ENCODE data around the gene ASCC1.
"Not testable (repeated sequence)": the region's sequence is repeated elsewhere in the genome, so short reads cannot be mapped to it uniquely, and the experiment has no call there.

Gene ASCC1

DNA sequence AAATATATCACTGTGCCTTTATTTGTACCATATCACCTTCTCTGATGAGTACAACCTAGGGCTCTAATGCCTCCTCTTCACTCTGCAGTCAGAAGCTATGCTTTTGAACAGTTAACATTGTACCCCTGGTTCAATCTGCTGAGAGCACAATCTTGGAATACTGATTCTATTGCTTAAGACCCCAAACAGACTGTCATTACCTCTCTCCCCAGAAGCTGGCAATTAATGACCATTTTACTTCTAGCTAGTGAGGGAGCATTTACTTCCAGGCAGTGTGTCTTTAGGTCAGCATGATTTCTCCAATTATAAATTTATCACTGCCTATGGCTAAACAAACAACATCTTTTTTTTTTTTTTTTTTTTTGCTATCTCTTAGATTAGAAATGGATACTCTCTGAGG lies 91.7 kb downstream of the ASCC1 start:
- H3K4me3 Mint-ChIP-seq, result no peak overlapping the region
- H3K9me3 Mint-ChIP-seq, result no peaks in the 10 kb centered on the region
- H3K4me1 Mint-ChIP-seq, result peaks cover 27% of the 10 kb centered on the region
- no peak overlapping the region for H3K27ac Mint-ChIP-seq
- no peaks in the 10 kb centered on the region for H3K27me3 Mint-ChIP-seq
- peaks cover 25% of the 10 kb centered on the region for H3K36me3 Mint-ChIP-seq (ENCODE audit: low read depth)
- DNase-seq (no peak), ATAC-seq (no peak)

DNA sequence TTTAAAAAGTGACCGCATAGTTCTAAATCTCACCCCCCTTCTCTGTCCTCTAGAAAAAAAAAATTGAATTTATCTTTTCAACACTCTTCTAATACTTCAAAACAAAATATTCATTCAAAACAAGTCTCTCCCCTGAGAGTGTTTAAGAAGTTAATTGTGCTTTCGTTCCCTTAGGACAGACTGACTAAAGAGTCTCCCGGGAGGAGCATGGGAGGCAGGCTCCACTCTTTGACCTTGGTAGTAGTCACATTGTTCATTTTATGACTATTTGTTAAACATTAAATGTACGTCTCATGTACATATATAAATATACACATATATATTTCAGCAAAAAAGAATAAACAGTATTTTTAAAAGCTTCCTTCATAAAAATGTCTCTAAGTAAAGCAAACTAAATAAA lies 92.5 kb downstream of the ASCC1 start:
- Mint-ChIP-seq H3K4me3 (no peak overlapping the region), H3K27ac (no peak overlapping the region), H3K9me3 (no peaks in the 10 kb centered on the region), H3K36me3 (ENCODE audit: low read depth) (peaks cover 28% of the 10 kb centered on the region), H3K4me1 (peaks cover 27% of the 10 kb centered on the region), H3K27me3 (no peaks in the 10 kb centered on the region)
- DNase-seq (no peak), ATAC-seq (no peak)

DNA sequence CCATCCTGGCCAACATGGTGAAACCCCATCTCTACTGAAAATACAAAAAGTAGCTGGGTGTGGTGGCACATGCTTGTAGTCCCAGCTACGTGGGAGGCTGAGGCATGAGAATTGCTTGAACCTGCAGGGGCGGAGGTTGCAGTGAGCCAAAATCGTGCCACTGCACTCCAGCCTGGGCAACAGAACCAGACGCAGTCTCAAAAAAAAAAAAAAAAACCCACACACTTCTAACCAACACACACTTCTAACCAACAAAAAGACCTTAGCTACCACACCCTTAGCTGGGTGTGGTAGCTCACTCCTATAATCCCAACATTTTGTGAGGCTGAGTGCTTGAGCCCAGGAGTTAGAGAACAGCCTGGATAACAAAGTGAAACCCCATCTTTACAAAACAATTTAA lies 93.9 kb downstream of the ASCC1 start:
- H3K9me3 Mint-ChIP-seq, result peaks cover 3% of the 10 kb centered on the region
- H3K4me1 Mint-ChIP-seq, result peaks cover 27% of the 10 kb centered on the region
- H3K27ac Mint-ChIP-seq, result peak overlapping the region; percentile 33
- H3K4me3 Mint-ChIP-seq, result no peak overlapping the region
- H3K36me3 Mint-ChIP-seq (ENCODE audit: low read depth), result peaks cover 28% of the 10 kb centered on the region
- ATAC-seq (no peak), DNase-seq (no peak)
- H3K27me3 Mint-ChIP-seq, result no peaks in the 10 kb centered on the region

DNA sequence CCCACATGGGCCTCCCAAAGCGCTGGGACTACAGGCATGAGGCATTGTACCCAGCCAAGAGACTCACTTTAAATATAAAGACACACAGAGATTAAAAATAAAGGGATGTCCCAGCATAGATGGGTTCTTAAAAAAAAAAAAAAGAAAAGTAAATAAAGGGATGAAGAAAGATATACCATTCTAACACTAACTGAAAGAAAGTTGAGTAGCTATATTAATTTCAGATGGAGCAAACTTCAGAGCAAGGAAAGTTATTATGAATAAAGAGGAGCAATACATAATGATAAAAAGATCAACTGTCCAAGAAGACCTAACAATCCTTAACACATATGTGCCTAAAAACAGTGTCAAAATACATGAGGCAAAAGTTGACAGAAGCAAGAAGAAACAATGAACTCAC lies 94.7 kb downstream of the ASCC1 start:
- H3K9me3 Mint-ChIP-seq, result peaks cover 7% of the 10 kb centered on the region
- H3K4me1 Mint-ChIP-seq, result peaks cover 22% of the 10 kb centered on the region
- H3K4me3 Mint-ChIP-seq, result no peak overlapping the region
- DNase-seq (no peak), ATAC-seq (no peak)
- peak overlapping the region; percentile 2 for H3K27ac Mint-ChIP-seq
- peaks cover 29% of the 10 kb centered on the region for H3K36me3 Mint-ChIP-seq (ENCODE audit: low read depth)
- no peaks in the 10 kb centered on the region for H3K27me3 Mint-ChIP-seq

DNA sequence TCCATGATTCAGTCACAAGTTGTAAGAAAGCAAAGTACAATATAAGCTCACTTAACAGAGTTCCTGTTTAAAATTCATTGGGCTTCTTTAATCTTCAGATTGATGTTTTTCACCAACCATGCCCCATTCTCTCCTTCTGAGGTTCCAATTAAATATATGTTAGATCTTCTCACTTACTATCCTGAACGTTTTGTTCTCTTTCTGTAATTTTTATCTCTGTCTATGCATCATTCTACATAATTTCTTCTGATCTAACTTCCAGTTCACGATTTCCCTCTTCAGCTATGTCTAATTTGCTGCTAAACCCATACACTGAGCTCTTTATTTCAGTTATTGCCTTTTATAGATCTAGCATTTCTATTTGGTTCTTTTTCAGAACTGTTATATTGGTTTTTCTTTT lies 99.7 kb downstream of the ASCC1 start:
- ATAC-seq (no peak), DNase-seq (no peak)
- no peaks in the 10 kb centered on the region for H3K27me3 Mint-ChIP-seq
- no peak overlapping the region for H3K27ac Mint-ChIP-seq
- H3K4me1 Mint-ChIP-seq, result peaks cover 6% of the 10 kb centered on the region
- peaks cover 46% of the 10 kb centered on the region for H3K36me3 Mint-ChIP-seq (ENCODE audit: low read depth)
- H3K4me3 Mint-ChIP-seq, result no peak overlapping the region
- H3K9me3 Mint-ChIP-seq, result peaks cover 10% of the 10 kb centered on the region

DNA sequence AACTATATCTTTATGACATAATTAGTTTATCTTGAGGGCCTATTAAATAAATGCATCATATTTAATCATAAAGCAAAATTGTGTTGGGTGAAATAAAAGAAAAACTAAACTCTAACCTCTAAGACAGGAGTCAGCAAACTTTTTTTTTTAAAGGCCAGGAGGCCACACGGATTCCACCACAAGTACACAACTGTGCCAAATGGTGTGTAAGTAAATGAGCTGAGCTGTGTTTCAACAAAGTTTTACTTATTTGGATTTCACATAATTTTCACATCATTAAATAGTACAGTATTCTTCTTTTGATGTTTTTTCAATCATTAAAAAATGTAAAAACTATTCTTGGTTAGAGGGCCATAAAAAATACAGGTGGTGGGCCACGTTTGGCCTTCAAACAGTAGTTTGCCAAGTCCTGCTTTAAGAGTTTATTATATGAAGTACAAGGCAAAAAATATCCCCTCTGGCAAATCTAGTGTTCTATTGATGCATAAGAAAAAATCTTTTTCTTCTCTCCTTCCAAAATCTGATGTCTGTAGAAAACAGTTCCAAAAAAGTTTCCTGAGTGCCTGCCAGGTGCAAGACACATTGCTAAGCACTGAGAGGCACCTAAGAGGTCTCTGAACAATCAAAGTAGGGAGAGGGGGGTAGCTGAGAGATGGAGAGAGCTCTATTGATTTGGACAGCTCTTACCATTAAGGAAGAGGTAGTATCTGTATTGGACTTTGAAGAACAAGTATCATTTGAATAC lies 101.2 kb downstream of the ASCC1 start:
- Mint-ChIP-seq H3K4me3 (no peak overlapping the region), H3K9me3 (peaks cover 10% of the 10 kb centered on the region), H3K27ac (no peak overlapping the region), H3K4me1 (peaks cover 11% of the 10 kb centered on the region), H3K27me3 (no peaks in the 10 kb centered on the region), H3K36me3 (ENCODE audit: low read depth) (peaks cover 43% of the 10 kb centered on the region)
- ATAC-seq (no peak), DNase-seq (no peak)

DNA sequence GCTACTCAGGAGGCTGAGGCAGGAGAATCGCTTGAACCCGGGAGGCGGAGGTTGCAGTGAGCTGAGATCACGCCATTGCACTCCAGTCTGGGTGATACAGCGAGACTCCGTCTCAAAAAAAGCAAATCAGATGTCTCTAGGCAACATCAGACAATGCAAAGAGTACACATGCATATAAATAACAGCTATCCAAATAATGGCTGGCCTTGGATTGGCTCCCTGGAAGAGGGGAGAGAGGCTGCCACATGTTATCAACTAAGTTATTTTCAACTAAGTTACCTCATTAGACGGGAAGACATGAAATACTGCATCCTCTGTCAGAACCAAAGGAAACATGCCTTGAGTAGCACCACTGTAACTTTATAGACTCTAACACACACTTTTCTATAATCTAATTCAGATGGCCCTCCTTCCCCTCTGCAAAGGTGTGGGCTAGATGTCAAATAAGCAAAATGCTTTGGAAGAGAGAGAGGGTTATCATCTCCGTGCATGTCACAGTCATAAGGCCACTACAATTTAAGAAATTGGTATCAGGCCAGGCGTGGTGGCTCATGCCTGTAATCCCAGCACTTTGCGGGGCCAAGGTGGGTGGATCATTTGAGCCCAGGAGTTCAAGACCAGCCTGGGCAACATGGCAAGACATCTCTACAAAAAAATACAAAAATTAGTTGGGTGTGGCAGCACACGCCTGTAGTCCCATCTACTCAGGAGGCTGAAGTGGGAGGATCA lies 105.2 kb downstream of the ASCC1 start:
- Mint-ChIP-seq H3K4me1 (peaks cover 51% of the 10 kb centered on the region), H3K4me3 (no peak overlapping the region), H3K27ac (no peak overlapping the region), H3K9me3 (no peaks in the 10 kb centered on the region), H3K27me3 (no peaks in the 10 kb centered on the region), H3K36me3 (ENCODE audit: low read depth) (peaks cover 30% of the 10 kb centered on the region)
- DNase-seq, result no peak
- no peak for ATAC-seq

DNA sequence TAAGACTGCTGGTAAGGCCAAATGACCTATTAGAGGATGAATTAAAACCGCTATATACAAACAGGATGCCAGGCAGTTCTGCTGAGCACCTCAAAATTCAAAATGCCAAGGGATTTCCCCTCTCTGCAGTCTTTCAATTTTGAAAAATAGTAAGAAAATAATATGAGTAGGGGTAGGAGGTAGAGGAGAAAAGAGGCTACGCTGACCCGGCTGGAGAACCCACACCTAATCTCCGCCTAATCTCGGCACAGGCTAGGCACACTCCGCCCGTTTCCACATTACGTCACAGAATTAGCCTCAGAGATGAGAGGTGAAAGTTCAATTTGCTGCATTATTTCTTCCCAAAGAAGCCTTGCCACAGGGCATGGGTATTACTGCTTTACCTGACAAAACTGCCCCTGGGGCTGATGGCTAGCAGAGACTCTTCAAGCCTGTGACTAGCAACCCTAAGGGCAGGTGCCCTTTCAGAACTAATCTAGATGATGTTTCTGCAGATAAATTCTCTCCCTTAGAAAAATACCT lies 106.4 kb downstream of the ASCC1 start:
- ATAC-seq, result peak; percentile 45
- Mint-ChIP-seq H3K36me3 (ENCODE audit: low read depth) (peaks cover 26% of the 10 kb centered on the region), H3K9me3 (no peaks in the 10 kb centered on the region), H3K4me1 (peaks cover 61% of the 10 kb centered on the region), H3K27me3 (no peaks in the 10 kb centered on the region), H3K27ac (peak overlapping the region; percentile 24), H3K4me3 (peak overlapping the region; percentile 28)
- no peak for DNase-seq

DNA sequence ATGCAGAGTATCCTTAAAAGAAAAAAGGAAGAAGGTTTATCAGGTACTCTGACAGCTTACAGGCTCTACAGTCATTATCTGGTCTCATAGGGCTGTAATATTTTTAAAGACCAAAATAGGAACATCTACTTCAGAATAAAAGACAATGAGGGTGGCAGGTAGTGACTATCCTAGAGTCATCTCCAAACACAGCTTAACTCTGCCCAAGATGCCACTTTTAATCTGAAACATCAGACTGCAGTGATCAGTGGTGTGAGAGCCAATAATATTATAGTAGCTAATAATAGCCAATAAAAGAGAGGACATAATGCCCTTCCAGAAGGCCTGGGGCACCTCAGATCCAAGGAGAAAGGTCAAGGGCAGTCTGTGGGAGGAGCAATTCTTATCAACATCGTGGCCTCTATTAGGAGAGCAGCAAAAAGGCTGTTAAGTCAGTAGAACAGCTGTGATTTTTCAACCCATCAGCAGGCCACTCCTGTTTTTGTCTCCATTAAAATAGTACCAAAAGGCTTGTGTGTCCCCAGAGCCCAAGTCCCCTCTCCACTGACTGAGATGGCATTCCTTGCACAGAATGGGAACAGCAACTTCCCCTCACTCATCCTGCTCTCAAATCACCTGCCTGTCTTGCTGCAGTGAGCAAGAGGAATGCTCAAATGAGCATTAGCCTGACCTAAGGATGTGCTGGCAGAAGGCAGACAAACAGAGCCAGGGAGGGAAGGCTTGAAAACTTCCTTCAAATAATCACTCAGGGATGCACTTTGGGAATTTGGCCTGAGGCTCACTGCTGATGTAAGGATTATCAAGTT lies 107.0 kb downstream of the ASCC1 start:
- DNase-seq (no peak), ATAC-seq (peak; percentile 9)
- Mint-ChIP-seq H3K4me1 (peaks cover 66% of the 10 kb centered on the region), H3K27ac (peak overlapping the region; percentile 24), H3K9me3 (no peaks in the 10 kb centered on the region), H3K36me3 (ENCODE audit: low read depth) (peaks cover 28% of the 10 kb centered on the region), H3K27me3 (no peaks in the 10 kb centered on the region), H3K4me3 (peak overlapping the region; percentile 38)

DNA sequence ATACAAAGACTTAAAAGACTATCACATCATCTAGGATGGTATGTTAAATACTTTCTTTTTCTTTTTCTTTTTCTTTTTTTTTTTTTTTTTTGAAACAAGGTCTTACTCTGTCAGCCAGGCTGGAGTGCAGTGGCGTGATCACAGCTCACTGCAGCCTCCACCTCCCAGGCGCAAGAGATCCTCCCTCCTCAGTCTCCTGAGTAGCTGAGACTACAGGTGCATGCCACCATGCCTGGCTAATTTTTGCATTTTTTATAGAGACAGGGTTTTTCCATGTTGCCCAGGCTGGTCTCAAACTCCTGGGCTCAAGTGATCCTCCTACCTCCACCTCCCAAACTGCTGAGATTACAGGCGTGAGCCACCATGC lies 108.1 kb downstream of the ASCC1 start:
- Mint-ChIP-seq H3K4me1 (peaks cover 71% of the 10 kb centered on the region), H3K36me3 (ENCODE audit: low read depth) (peaks cover 29% of the 10 kb centered on the region), H3K4me3 (peak overlapping the region; percentile 77), H3K27ac (peak overlapping the region; percentile 91)
- H3K9me3 Mint-ChIP-seq, ATAC-seq, H3K27me3 Mint-ChIP-seq, DNase-seq: not testable (repeated sequence)

DNA sequence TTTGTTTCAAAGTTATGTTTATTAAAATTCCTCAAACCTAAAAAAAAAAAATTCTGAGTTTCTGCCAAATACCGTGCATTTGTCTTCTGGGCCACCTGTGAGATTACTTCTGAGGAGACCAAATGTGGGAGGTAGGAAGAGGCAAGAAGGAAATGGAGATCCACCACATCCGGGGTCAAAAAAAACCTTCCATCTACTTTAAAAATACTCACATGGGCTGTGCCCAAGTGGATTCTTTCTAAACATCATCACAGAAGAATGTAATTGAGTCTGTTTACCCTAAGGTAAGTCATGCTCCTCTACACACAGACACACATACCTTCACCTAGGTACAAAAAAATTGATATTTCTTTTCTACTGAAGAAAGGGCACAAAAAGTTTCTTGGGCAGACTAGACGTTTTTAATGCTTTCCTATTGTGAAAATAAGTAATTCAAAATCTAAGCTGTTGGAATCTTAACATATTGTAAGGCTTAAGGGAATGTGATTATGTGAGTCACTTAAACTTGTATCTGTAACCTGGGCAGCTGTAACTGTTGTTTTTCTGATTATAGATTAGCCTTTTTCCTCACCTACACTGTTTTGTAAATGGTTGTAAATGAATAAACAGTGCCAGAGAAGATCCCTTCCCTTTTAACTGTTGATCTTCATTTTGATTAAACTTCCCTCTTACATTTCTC lies 108.6 kb downstream of the ASCC1 start:
- DNase-seq, result no peak
- peaks cover 71% of the 10 kb centered on the region for H3K4me1 Mint-ChIP-seq
- ATAC-seq, result peak; percentile 22
- no peaks in the 10 kb centered on the region for H3K9me3 Mint-ChIP-seq
- peak overlapping the region; percentile 91 for H3K27ac Mint-ChIP-seq
- H3K27me3 Mint-ChIP-seq, result no peaks in the 10 kb centered on the region
- peak overlapping the region; percentile 77 for H3K4me3 Mint-ChIP-seq
- H3K36me3 Mint-ChIP-seq (ENCODE audit: low read depth), result peaks cover 28% of the 10 kb centered on the region

DNA sequence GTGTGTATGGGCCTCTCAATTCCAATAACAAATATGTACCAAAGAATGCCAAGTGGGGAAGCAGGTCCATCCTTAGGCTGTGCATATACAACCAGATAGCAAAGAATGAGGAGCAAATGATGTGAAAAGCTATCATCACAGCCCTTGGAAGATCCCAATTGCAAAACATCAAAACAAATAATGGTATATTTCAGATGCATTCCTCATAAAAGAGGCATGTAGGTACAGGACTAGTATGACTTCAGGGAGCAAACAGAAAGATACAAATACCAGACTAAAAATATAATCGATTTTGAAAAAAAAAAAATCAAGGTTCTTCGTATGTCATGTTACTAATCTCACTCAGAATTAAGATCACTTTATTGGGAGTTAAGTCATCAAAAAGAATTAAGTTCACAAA lies 109.2 kb downstream of the ASCC1 start:
- ATAC-seq (no peak), DNase-seq (no peak)
- Mint-ChIP-seq H3K36me3 (ENCODE audit: low read depth) (peaks cover 31% of the 10 kb centered on the region), H3K27ac (peak overlapping the region; percentile 91), H3K4me3 (peak overlapping the region; percentile 77), H3K4me1 (peaks cover 77% of the 10 kb centered on the region), H3K27me3 (no peaks in the 10 kb centered on the region), H3K9me3 (no peaks in the 10 kb centered on the region)

DNA sequence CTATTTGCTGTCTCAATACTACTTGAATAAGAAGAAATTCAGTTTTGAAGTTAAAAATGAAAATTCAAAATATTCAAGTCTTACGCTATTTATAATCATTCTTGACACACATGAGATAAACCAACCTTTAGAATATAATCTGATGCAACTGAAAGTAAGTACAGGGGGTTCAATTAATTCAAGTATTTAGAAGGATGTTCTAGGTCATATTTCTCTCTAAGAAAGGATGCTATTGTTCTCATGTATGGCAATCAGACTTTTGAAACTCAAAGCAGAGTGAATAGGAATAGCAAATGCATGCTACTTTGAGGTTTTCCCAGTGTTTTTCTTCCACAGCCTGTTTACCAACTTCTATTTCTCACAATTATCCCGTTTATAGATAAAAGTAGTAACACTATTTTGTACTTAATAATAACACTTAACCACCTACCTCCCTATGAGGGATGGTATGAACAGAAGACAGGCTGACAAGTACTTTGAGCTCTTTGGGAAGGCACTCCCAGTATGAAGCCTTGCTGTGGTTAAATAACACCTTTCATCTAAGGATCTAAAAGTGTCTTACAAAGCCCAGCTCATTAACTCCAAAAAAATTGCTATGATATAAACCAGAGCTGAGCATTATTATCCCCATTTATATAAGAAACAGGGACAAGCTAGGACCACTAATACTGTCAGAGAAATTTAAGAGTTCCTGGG lies 109.8 kb downstream of the ASCC1 start:
- Mint-ChIP-seq H3K27ac (peak overlapping the region; percentile 91), H3K36me3 (ENCODE audit: low read depth) (peaks cover 36% of the 10 kb centered on the region), H3K4me1 (peaks cover 82% of the 10 kb centered on the region), H3K4me3 (peak overlapping the region; percentile 77), H3K9me3 (no peaks in the 10 kb centered on the region), H3K27me3 (no peaks in the 10 kb centered on the region)
- ATAC-seq (no peak), DNase-seq (no peak)

DNA sequence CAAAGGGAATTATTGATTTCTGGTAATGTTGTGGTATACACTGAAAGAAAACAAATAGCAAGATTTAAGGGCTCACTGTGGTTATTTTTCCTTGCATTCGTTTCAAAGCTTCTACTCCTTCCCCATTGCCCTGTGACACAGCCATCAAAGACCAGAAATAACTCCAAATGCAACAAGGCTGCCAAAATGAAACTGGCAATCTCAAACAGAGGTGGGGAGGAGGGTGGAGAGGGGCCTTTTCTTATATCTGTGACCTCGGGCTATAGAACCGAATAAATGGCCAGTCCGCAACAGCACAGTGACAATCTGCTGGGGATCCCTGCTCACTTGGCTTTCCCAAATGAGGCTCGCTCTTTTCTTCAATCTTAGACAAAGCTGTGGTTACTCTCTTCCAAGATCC lies 110.4 kb downstream of the ASCC1 start:
- H3K27me3 Mint-ChIP-seq, result no peaks in the 10 kb centered on the region
- H3K36me3 Mint-ChIP-seq (ENCODE audit: low read depth), result peaks cover 38% of the 10 kb centered on the region
- peak overlapping the region; percentile 28 for H3K27ac Mint-ChIP-seq

More for the DNA sequence above, 110.4 kb downstream of the ASCC1 start:
- DNase-seq (no peak), ATAC-seq (no peak)
- H3K4me3 Mint-ChIP-seq, result no peak overlapping the region
- peaks cover 81% of the 10 kb centered on the region for H3K4me1 Mint-ChIP-seq
- no peaks in the 10 kb centered on the region for H3K9me3 Mint-ChIP-seq
